ENCODE measurements around the gene KLC1. TPM values are rescaled to one million over a fixed set of nuclear protein-coding genes. Genes with fewer than 3 reads are reported as not detected.

KLC1 gene
- total RNA-seq, 2 donors from 2014 or later: 78.1 to 112 TPM

GRCh38 chr14:103659631-103660030 is 30.6 kb downstream of the KLC1 start:
- H3K4me3 ChIP-seq: no peak overlapping the region
- H3K9me3 ChIP-seq: no peaks in the 10 kb centered on the region
- intact Hi-C loops (cut with DNase I): no loop called here
- no peaks in the 10 kb centered on the region for H3K4me1 ChIP-seq
- no peak for DNase-seq
- TF ChIP-seq, protein P1, sequence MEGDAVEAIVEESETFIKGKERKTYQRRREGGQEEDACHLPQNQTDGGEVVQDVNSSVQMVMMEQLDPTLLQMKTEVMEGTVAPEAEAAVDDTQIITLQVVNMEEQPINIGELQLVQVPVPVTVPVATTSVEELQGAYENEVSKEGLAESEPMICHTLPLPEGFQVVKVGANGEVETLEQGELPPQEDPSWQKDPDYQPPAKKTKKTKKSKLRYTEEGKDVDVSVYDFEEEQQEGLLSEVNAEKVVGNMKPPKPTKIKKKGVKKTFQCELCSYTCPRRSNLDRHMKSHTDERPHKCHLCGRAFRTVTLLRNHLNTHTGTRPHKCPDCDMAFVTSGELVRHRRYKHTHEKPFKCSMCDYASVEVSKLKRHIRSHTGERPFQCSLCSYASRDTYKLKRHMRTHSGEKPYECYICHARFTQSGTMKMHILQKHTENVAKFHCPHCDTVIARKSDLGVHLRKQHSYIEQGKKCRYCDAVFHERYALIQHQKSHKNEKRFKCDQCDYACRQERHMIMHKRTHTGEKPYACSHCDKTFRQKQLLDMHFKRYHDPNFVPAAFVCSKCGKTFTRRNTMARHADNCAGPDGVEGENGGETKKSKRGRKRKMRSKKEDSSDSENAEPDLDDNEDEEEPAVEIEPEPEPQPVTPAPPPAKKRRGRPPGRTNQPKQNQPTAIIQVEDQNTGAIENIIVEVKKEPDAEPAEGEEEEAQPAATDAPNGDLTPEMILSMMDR (IDR thresholded peaks at IDR 0.05): no peak
- H3K27ac ChIP-seq: no peak overlapping the region
- H3K27me3 ChIP-seq: no peaks in the 10 kb centered on the region
- H3K9ac ChIP-seq (ENCODE audit: low read depth in 2 of 2, low read length in 2 of 2): no peak overlapping the region
- no peaks in the 10 kb centered on the region for H3K36me3 ChIP-seq

- H3K4me1 ChIP-seq: no peaks in the 10 kb centered on the region
Measured at GRCh38 chr14:103662029-103662428, 33.0 kb downstream of the KLC1 start.

GRCh38 chr14:103662591-103662990 is 33.6 kb downstream of the KLC1 start:
- no peak for DNase-seq
- Histone ChIP-seq H3K9ac (ENCODE audit: low read depth in 2 of 2, low read length in 2 of 2) (no peak overlapping the region), H3K27ac (no peak overlapping the region), H3K27me3 (no peaks in the 10 kb centered on the region), H3K36me3 (no peaks in the 10 kb centered on the region), H3K4me3 (no peak overlapping the region), H3K9me3 (no peaks in the 10 kb centered on the region), H3K4me1 (no peaks in the 10 kb centered on the region)
- intact Hi-C loops (cut with DNase I): no loop called here
- TF ChIP-seq, protein P1 (IDR thresholded peaks at IDR 0.05): no peak

More at GRCh38 chr14:103662029-103662428, 33.0 kb downstream of the KLC1 start:
- no peaks in the 10 kb centered on the region for H3K9me3 ChIP-seq
- no peaks in the 10 kb centered on the region for H3K27me3 ChIP-seq
- H3K27ac ChIP-seq: no peak overlapping the region
- intact Hi-C loops (cut with DNase I): no loop called here
- H3K36me3 ChIP-seq: no peaks in the 10 kb centered on the region
- TF ChIP-seq, protein P1 (IDR thresholded peaks at IDR 0.05): no peak
- no peak overlapping the region for H3K9ac ChIP-seq (ENCODE audit: low read depth in 2 of 2, low read length in 2 of 2)
- no peak overlapping the region for H3K4me3 ChIP-seq
- DNase-seq: no peak

DNA sequence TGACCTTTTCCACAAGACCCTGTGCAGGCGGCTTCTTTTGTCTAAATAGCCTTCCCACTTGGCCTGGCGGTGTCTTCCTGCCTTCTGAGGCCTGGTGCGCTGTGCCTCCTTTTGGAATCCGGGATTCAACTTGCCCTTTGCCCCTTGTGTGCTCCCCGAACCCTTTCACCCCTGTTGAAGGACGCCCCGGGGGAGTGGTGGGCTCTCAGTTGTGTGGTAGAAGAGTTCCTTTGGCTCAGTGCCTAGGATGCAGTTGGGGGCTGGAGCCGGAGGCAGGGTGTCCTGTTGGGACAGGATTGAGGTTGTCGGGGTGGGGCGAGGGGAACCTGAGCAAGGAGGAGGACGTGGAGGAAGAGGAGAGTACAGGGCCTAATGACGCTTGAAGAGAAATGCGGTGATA is 34.5 kb downstream of the KLC1 start:
- TF ChIP-seq, protein P1 (IDR thresholded peaks at IDR 0.05): no peak
- intact Hi-C loops (cut with DNase I): no loop called here

DNA sequence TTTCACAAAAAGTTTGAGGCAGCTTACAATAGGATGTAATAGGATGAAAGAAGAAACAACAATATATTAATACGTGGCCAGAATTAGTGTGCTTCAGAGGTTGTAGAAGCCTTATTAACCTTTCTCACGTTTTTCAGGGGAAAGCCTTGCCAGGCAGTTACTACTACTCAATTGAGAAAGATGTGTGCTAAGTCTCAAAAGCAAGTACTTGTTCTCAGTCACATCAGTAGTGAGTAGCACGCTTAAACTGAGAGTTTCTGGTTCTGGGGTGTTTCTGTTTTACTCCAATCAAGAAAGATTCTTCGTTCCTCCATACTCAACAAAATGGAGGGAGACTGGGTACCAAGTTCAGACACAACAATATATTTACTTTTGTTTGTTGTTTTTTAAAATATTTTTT is 38.7 kb downstream of the KLC1 start:
- Histone ChIP-seq H3K4me1 (no peaks in the 10 kb centered on the region), H3K9ac (ENCODE audit: low read depth in 2 of 2, low read length in 2 of 2) (no peak overlapping the region), H3K27me3 (no peaks in the 10 kb centered on the region), H3K4me3 (no peak overlapping the region), H3K27ac (no peak overlapping the region), H3K36me3 (peaks cover 9% of the 10 kb centered on the region), H3K9me3 (no peaks in the 10 kb centered on the region)
- no peak for DNase-seq
- TF ChIP-seq, protein P1 (IDR thresholded peaks at IDR 0.05): no peak
- intact Hi-C loops (cut with DNase I): no loop called here

More for the DNA sequence above, 34.5 kb downstream of the KLC1 start:
- no peaks in the 10 kb centered on the region for H3K4me1 ChIP-seq
- H3K9me3 ChIP-seq: no peaks in the 10 kb centered on the region
- no peak overlapping the region for H3K27ac ChIP-seq
- H3K4me3 ChIP-seq: no peak overlapping the region
- H3K27me3 ChIP-seq: no peaks in the 10 kb centered on the region
- H3K9ac ChIP-seq (ENCODE audit: low read depth in 2 of 2, low read length in 2 of 2): no peak overlapping the region
- H3K36me3 ChIP-seq: no peaks in the 10 kb centered on the region
- DNase-seq: no peak

Measured in colonic mucosa (tissue), 4 donors.